Neural cell (in vitro differentiated cells): ENCODE measurements around the gene NCS1.

Source experiments
- CTCF ChIP-seq: fragments of 450-650 bp; IDR thresholded peaks from 2 replicates; pipeline ENCODE4 v1.5.1; 2014; ENCODE audit warnings: antibody characterized with exemption, mild to moderate bottlenecking, moderate library complexity; ENCODE audit not compliant: poor library complexity, severe bottlenecking
- EZH2 ChIP-seq: fragments of 200-600, 300-800 bp; shearing (Covaris generic), sonication (generic); IDR thresholded peaks from 2 replicates; pipeline ENCODE4 v1.6.1; 2014; ENCODE audit warnings: antibody characterized with exemption, low read length, borderline replicate concordance, mild to moderate bottlenecking; ENCODE audit not compliant: insufficient read depth, poor library complexity, severe bottlenecking
- POLR2AphosphoS5 ChIP-seq: IDR thresholded peaks from 2 replicates; pipeline ENCODE4 v1.6.1; 2012
- RAD21 ChIP-seq: fragments of 450-650 bp; conservative IDR thresholded peaks from 2 replicates; pipeline ENCODE4 v1.6.1; 2014; ENCODE audit warnings: antibody characterized with exemption, mild to moderate bottlenecking, moderate library complexity
- SMC3 ChIP-seq: fragments of 450-650 bp; conservative IDR thresholded peaks from 2 replicates; pipeline ENCODE4 v1.6.1; 2014; ENCODE audit warnings: antibody characterized with exemption, mild to moderate bottlenecking, moderate library complexity; ENCODE audit not compliant: poor library complexity
- TF ChIP-seq, protein P1 (sequence below): IDR thresholded peaks from 2 replicates; pipeline ENCODE4 v1.6.1; 2012; ENCODE audit warnings: borderline replicate concordance

GRCh38 chr9:130230631-130231030 lies 58.4 kb downstream of the NCS1 start:
- no peak for TF ChIP-seq EZH2
- TF ChIP-seq CTCF, result no peak
- no peak for TF ChIP-seq POLR2AphosphoS5
- TF ChIP-seq RAD21, result no peak
- TF ChIP-seq, protein P1, sequence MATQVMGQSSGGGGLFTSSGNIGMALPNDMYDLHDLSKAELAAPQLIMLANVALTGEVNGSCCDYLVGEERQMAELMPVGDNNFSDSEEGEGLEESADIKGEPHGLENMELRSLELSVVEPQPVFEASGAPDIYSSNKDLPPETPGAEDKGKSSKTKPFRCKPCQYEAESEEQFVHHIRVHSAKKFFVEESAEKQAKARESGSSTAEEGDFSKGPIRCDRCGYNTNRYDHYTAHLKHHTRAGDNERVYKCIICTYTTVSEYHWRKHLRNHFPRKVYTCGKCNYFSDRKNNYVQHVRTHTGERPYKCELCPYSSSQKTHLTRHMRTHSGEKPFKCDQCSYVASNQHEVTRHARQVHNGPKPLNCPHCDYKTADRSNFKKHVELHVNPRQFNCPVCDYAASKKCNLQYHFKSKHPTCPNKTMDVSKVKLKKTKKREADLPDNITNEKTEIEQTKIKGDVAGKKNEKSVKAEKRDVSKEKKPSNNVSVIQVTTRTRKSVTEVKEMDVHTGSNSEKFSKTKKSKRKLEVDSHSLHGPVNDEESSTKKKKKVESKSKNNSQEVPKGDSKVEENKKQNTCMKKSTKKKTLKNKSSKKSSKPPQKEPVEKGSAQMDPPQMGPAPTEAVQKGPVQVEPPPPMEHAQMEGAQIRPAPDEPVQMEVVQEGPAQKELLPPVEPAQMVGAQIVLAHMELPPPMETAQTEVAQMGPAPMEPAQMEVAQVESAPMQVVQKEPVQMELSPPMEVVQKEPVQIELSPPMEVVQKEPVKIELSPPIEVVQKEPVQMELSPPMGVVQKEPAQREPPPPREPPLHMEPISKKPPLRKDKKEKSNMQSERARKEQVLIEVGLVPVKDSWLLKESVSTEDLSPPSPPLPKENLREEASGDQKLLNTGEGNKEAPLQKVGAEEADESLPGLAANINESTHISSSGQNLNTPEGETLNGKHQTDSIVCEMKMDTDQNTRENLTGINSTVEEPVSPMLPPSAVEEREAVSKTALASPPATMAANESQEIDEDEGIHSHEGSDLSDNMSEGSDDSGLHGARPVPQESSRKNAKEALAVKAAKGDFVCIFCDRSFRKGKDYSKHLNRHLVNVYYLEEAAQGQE, result no peak
- no peak for TF ChIP-seq SMC3
